PC-9 (cell line): ENCODE results near the gene SLC22A12. TPM values are rescaled to one million over a fixed set of nuclear protein-coding genes. Genes with fewer than 3 reads are reported as not detected.
A peak's percentile ranks its signal among the peaks of the same experiment; 100 is the strongest.

ENCODE experiments used
- BruUV-seq: library from RNA; stranded (reverse); fragments of 400-500 nt; replicated peaks from 2 replicates; lab custom pipeline; 2021; lab: Mats Ljungman, UMichigan
- CTCF ChIA-PET: fragments of 300-600 bp; sonication (Branson Sonifier 250); formaldehyde crosslinking; loops from one replicate; lab custom pipeline; 2022; ENCODE audit warnings: antibody characterized with exemption; lab: Charles Lee
- POLR2A ChIA-PET: fragments of 300-600 bp; sonication (Branson Sonifier 250); formaldehyde crosslinking; loops from one replicate; lab custom pipeline; 2022; ENCODE audit warnings: antibody characterized with exemption; ENCODE audit not compliant: unreplicated experiment; lab: Charles Lee
- DNase-seq, 2 experiments: peaks; one replicate each; pipeline versions ENCODE4 v3.0.0 to v3.0.0-alpha.2; 2015 to 2022; ENCODE audit warnings: mixed read lengths in 1 of 2
- H2AFZ ChIP-seq: fragments of 200-600 bp; sonication (generic); 2 replicates; pipeline ENCODE4 v1.8.1; 2017; ENCODE audit warnings: antibody characterized with exemption
- H3F3A ChIP-seq: fragments of 200-600 bp; sonication (generic); 2 replicates; pipeline ENCODE4 v1.8.1; 2017; ENCODE audit warnings: antibody characterized with exemption, mild to moderate bottlenecking, low read depth; ENCODE audit not compliant: insufficient read depth
- H3K27ac ChIP-seq: fragments of 200-600 bp; sonication (generic); 2 replicates; pipeline ENCODE4 v1.6.1; 2016; ENCODE audit warnings: mixed run types
- H3K27me3 ChIP-seq: fragments of 200-600 bp; sonication (generic); 2 replicates; pipeline ENCODE4 v1.6.1; 2016; ENCODE audit warnings: low read depth, mixed run types; ENCODE audit not compliant: insufficient read depth
- H3K36me3 ChIP-seq: fragments of 200-600 bp; sonication (generic); 2 replicates; pipeline ENCODE4 v1.6.1; 2016; ENCODE audit warnings: low read depth, mixed run types
- H3K4me1 ChIP-seq: fragments of 200-600 bp; sonication (generic); replicated peaks from 2 replicates; pipeline ENCODE4 v1.6.1; 2016; ENCODE audit warnings: mixed run types; ENCODE audit not compliant: insufficient read depth
- H3K4me2 ChIP-seq: fragments of 200-600 bp; sonication (generic); 2 replicates; pipeline ENCODE4 v1.6.1; 2017; ENCODE audit warnings: mixed run types
- H3K4me3 ChIP-seq: fragments of 200-600 bp; sonication (generic); 2 replicates; pipeline ENCODE4 v1.6.1; 2016; ENCODE audit warnings: mixed run types
- H3K79me2 ChIP-seq: fragments of 200-600 bp; sonication (generic); 2 replicates; pipeline ENCODE4 v1.6.1; 2017; ENCODE audit warnings: low read depth, mixed run types
- H3K9me2 ChIP-seq: fragments of 200-600 bp; sonication (generic); 2 replicates; pipeline ENCODE4 v1.8.1; 2017; ENCODE audit warnings: mild to moderate bottlenecking; ENCODE audit not compliant: insufficient read depth
- H3K9me3 ChIP-seq: fragments of 200-600 bp; sonication (generic); 2 replicates; pipeline ENCODE4 v1.8.1; 2016; ENCODE audit warnings: low read depth; ENCODE audit not compliant: insufficient read depth
- H4K20me1 ChIP-seq: fragments of 200-600 bp; sonication (generic); 2 replicates; pipeline ENCODE4 v1.8.1; 2017; ENCODE audit not compliant: insufficient read depth
- CTCF ChIP-seq: fragments of 200-600 bp; sonication (generic); conservative IDR thresholded peaks from 2 replicates; pipeline ENCODE4 v1.6.1; 2017; ENCODE audit warnings: mixed run types, antibody characterized with exemption, mild to moderate bottlenecking, moderate library complexity
- EZH2 ChIP-seq: fragments of 200-600 bp; sonication (generic); IDR thresholded peaks from 2 replicates; pipeline ENCODE4 v1.8.0; 2017; ENCODE audit warnings: antibody characterized with exemption, low read depth
- intact Hi-C: fragments of 100-400 bp; cut with micrococcal nuclease; formaldehyde crosslinking; loops from one replicate; pipeline ENCODE4 v1.10.0; 2022; ENCODE audit not compliant: unreplicated experiment
- total RNA-seq: library from RNA; stranded (reverse); gene quantifications from 2 replicates; pipeline ENCODE4 v1.2.3, GENCODE V29; 2021

SLC22A12 gene
- total RNA-seq, 1 experiment from 2014 or later, result not detected

GRCh38 chr11:64566915-64567891, 23.8 kb upstream of the SLC22A12 start:
- Histone ChIP-seq H3K4me2 (peak overlapping the region; percentile 76), H3K4me3 (peak overlapping the region; percentile 46; the same call in 1 of the 2 replicates), H3F3A (peaks cover 8% of the 10 kb centered on the region; the same call in 1 of the 2 replicates), H3K27ac (0 out of 2 replicates have a peak overlapping the region, but pooled peaks have one; percentile 45), H3K27me3 (no peaks in the 10 kb centered on the region), H2AFZ (no peak overlapping the region), H3K79me2 (no peaks in the 10 kb centered on the region), H3K36me3 (no peaks in the 10 kb centered on the region), H3K4me1 (peaks cover 11% of the 10 kb centered on the region), H3K9me2 (no peaks in the 10 kb centered on the region), H3K9me3 (no peaks in the 10 kb centered on the region), H4K20me1 (no peaks in the 10 kb centered on the region)
- POLR2A ChIA-PET, result interaction anchor here (0.7 to 0.9 kb wide), 2 partner anchors 249 to 746 kb away, joined by 5 to 10 read pairs; partner anchors contain the start of gene PRDX5
- TSS peak; percentile 80 for BruUV-seq
- intact Hi-C loops, result no loop called here
- DNase-seq, result peak in 1 of 2 experiments; percentile 19
- TF ChIP-seq EZH2 (no peak), CTCF (no peak)
- CTCF ChIA-PET, result interaction anchor here (0.6 to 1.0 kb wide), 3 partner anchors 18 to 121 kb away, joined by 3 to 9 read pairs (median 3); no protein-coding TSS in a partner anchor

- Histone ChIP-seq H3K4me2 (no peak overlapping the region), H3K9me2 (no peaks in the 10 kb centered on the region), H3K27ac (no peak overlapping the region), H4K20me1 (no peaks in the 10 kb centered on the region), H3K4me3 (no peak overlapping the region), H3K4me1 (peaks cover 11% of the 10 kb centered on the region), H3F3A (peaks cover 8% of the 10 kb centered on the region; the same call in 1 of the 2 replicates), H3K36me3 (no peaks in the 10 kb centered on the region), H3K27me3 (no peaks in the 10 kb centered on the region), H3K9me3 (no peaks in the 10 kb centered on the region), H3K79me2 (no peaks in the 10 kb centered on the region), H2AFZ (no peak overlapping the region)
- TF ChIP-seq CTCF (no peak), EZH2 (no peak)
- intact Hi-C loops, result no loop called here
- DNase-seq, result no peak
- no TSS peak for BruUV-seq
- ChIA-PET POLR2A (no interaction called here), CTCF (no interaction called here)
Measured at GRCh38 chr11:64568041-64568571, 22.9 kb upstream of the SLC22A12 start.

- H4K20me1 ChIP-seq, result no peaks in the 10 kb centered on the region
- peaks cover 11% of the 10 kb centered on the region for H3K4me1 ChIP-seq
- CTCF ChIA-PET, result no interaction called here
- H3K36me3 ChIP-seq, result no peaks in the 10 kb centered on the region
- H3K79me2 ChIP-seq, result no peaks in the 10 kb centered on the region
- H3K4me2 ChIP-seq, result no peak overlapping the region
- no peak for DNase-seq
- H3K9me3 ChIP-seq, result no peaks in the 10 kb centered on the region
- intact Hi-C loops, result no loop called here
- no peaks in the 10 kb centered on the region for H3K9me2 ChIP-seq
- peaks cover 8% of the 10 kb centered on the region; the same call in 1 of the 2 replicates for H3F3A ChIP-seq
- no TSS peak for BruUV-seq
- H2AFZ ChIP-seq, result no peak overlapping the region
- no peak overlapping the region for H3K27ac ChIP-seq
- no peaks in the 10 kb centered on the region for H3K27me3 ChIP-seq
- no peak for TF ChIP-seq EZH2
- TF ChIP-seq CTCF, result no peak
- POLR2A ChIA-PET, result no interaction called here
- H3K4me3 ChIP-seq, result no peak overlapping the region
Measured at GRCh38 chr11:64568584-64569140, 22.4 kb upstream of the SLC22A12 start.
